ENCODE data around the gene AURKAIP1.
"Not testable (repeated sequence)": the region's sequence is repeated elsewhere in the genome, so short reads cannot be mapped to it uniquely, and the experiment has no call there.

Gene AURKAIP1

GRCh38 chr1:1370094-1370493 is 4.9 kb downstream of the AURKAIP1 start:
- DNase-seq; in situ Hi-C loops (cut with HindIII; ENCODE audit: low pct_ligation_motif_present, low pct_unique_long_range_greater_than_20kb, low sequenced_read_pairs): not testable (repeated sequence)

GRCh38 chr1:1367315-1367714 is 7.7 kb downstream of the AURKAIP1 start:
- in situ Hi-C loops (cut with HindIII; ENCODE audit: low pct_ligation_motif_present, low pct_unique_long_range_greater_than_20kb, low sequenced_read_pairs): no loop called here

GRCh38 chr1:1366699-1367066 is 8.3 kb downstream of the AURKAIP1 start:
- in situ Hi-C loops (cut with HindIII; ENCODE audit: low pct_ligation_motif_present, low pct_unique_long_range_greater_than_20kb, low sequenced_read_pairs): no loop called here
- DNase-seq: no peak

More at GRCh38 chr1:1367315-1367714, 7.7 kb downstream of the AURKAIP1 start:
- no peak for DNase-seq

- in situ Hi-C loops (cut with HindIII; ENCODE audit: low pct_ligation_motif_present, low pct_unique_long_range_greater_than_20kb, low sequenced_read_pairs): no loop called here
Observed at GRCh38 chr1:1365875-1366698, 8.9 kb downstream of the AURKAIP1 start.

GRCh38 chr1:1364266-1364665 is 10.7 kb downstream of the AURKAIP1 start:
- in situ Hi-C loops (cut with HindIII; ENCODE audit: low pct_ligation_motif_present, low pct_unique_long_range_greater_than_20kb, low sequenced_read_pairs): no loop called here
- no peak for DNase-seq

More at GRCh38 chr1:1365875-1366698, 8.9 kb downstream of the AURKAIP1 start:
- DNase-seq: no peak

GRCh38 chr1:1361982-1362423 is 13.0 kb downstream of the AURKAIP1 start:
- in situ Hi-C loops (cut with HindIII; ENCODE audit: low pct_ligation_motif_present, low pct_unique_long_range_greater_than_20kb, low sequenced_read_pairs): no loop called here
- DNase-seq: no peak

- in situ Hi-C loops (cut with HindIII; ENCODE audit: low pct_ligation_motif_present, low pct_unique_long_range_greater_than_20kb, low sequenced_read_pairs): no loop called here
- DNase-seq: no peak
Observed at GRCh38 chr1:1361233-1361981, 13.6 kb downstream of the AURKAIP1 start.

GRCh38 chr1:1360506-1361169 is 14.4 kb downstream of the AURKAIP1 start:
- peak; percentile 93 for DNase-seq
- in situ Hi-C loops (cut with HindIII; ENCODE audit: low pct_ligation_motif_present, low pct_unique_long_range_greater_than_20kb, low sequenced_read_pairs): no loop called here

- no peak for DNase-seq
- in situ Hi-C loops (cut with HindIII; ENCODE audit: low pct_ligation_motif_present, low pct_unique_long_range_greater_than_20kb, low sequenced_read_pairs): no loop called here
Observed at GRCh38 chr1:1359664-1360468, 15.1 kb downstream of the AURKAIP1 start.

- in situ Hi-C loops (cut with HindIII; ENCODE audit: low pct_ligation_motif_present, low pct_unique_long_range_greater_than_20kb, low sequenced_read_pairs): no loop called here
- DNase-seq: no peak
Observed at GRCh38 chr1:1359308-1359663, 15.7 kb downstream of the AURKAIP1 start.

- no peak for DNase-seq
- in situ Hi-C loops (cut with HindIII; ENCODE audit: low pct_ligation_motif_present, low pct_unique_long_range_greater_than_20kb, low sequenced_read_pairs): no loop called here
Observed at GRCh38 chr1:1358433-1359271, 16.4 kb downstream of the AURKAIP1 start, which contains the start of gene MXRA8. Gene MXRA8, minus strand, starts transcription at chr1:1358555. Its CDS starts 51 bp downstream, at chr1:1358504.

- no peak for DNase-seq
- in situ Hi-C loops (cut with HindIII; ENCODE audit: low pct_ligation_motif_present, low pct_unique_long_range_greater_than_20kb, low sequenced_read_pairs): no loop called here
Observed at GRCh38 chr1:1357871-1358432, 17.1 kb downstream of the AURKAIP1 start.

GRCh38 chr1:1356796-1357401 is 18.1 kb downstream of the AURKAIP1 start:
- DNase-seq: no peak
- in situ Hi-C loops (cut with HindIII; ENCODE audit: low pct_ligation_motif_present, low pct_unique_long_range_greater_than_20kb, low sequenced_read_pairs): no loop called here

- no peak for DNase-seq
- in situ Hi-C loops (cut with HindIII; ENCODE audit: low pct_ligation_motif_present, low pct_unique_long_range_greater_than_20kb, low sequenced_read_pairs): no loop called here
Observed at GRCh38 chr1:1356166-1356795, 18.7 kb downstream of the AURKAIP1 start.

- in situ Hi-C loops (cut with HindIII; ENCODE audit: low pct_ligation_motif_present, low pct_unique_long_range_greater_than_20kb, low sequenced_read_pairs): no loop called here
- no peak for DNase-seq
Observed at GRCh38 chr1:1355416-1355815, 19.6 kb downstream of the AURKAIP1 start.

Data from ACHN (cell line).